ENCODE measurements around the gene SOCS3. TPM values are rescaled to one million over a fixed set of nuclear protein-coding genes. Genes with fewer than 3 reads are reported as not detected.

Gene SOCS3
- total RNA-seq, 6 donors from 2014 or later = 67.1 to 173 (median 114) TPM

- no peaks in the 10 kb centered on the region for H3K36me3 ChIP-seq
- DNase-seq (peak; percentile 61 to 87), ATAC-seq (ENCODE audit: low FRiP score in 2 of 2) (peak; percentile 79 to 90)
- no peaks in the 10 kb centered on the region for H3K27me3 ChIP-seq
- WGBS, 2 donors = 17 to 28% methylated on average over 13 to 18 of the region's 18 CpGs
- H3K9me3 ChIP-seq = no peaks in the 10 kb centered on the region
- H3K4me1 ChIP-seq = peaks cover 21 to 42% (median 38%) of the 10 kb centered on the region in 4 donors
- H3K27ac ChIP-seq = peak overlapping the region; percentile 77 to 93 (median 86)
- peak overlapping the region in 2 of 4 donors; percentile 5 to 19 for H3K4me3 ChIP-seq
- TF ChIP-seq EP300 (IDR thresholded peaks at IDR 0.05) (peak in 3 of 4 donors; percentile 50 to 67 (median 62)), POLR2AphosphoS5 (IDR thresholded peaks at IDR 0.05) (peak; percentile 74 to 82), POLR2A (IDR thresholded peaks at IDR 0.05) (peak in 1 of 4 donors; percentile 61), CTCF (IDR thresholded peaks at IDR 0.05) (no peak)
Measured at GRCh38 chr17:78324391-78325075, 35.3 kb downstream of the SOCS3 start.

GRCh38 chr17:78323826-78324390, 36.0 kb downstream of the SOCS3 start:
- no peaks in the 10 kb centered on the region for H3K27me3 ChIP-seq
- no peak for ATAC-seq (ENCODE audit: low FRiP score in 2 of 2)
- peak overlapping the region; percentile 77 to 93 (median 86) for H3K27ac ChIP-seq
- no peaks in the 10 kb centered on the region for H3K9me3 ChIP-seq
- H3K36me3 ChIP-seq = no peaks in the 10 kb centered on the region
- no peak for DNase-seq
- TF ChIP-seq POLR2AphosphoS5 (IDR thresholded peaks at IDR 0.05) = no peak
- no peak for TF ChIP-seq POLR2A (IDR thresholded peaks at IDR 0.05)
- no peak for TF ChIP-seq EP300 (IDR thresholded peaks at IDR 0.05)
- no peak for TF ChIP-seq CTCF (IDR thresholded peaks at IDR 0.05)
- peak overlapping the region in 1 of 4 donors; percentile 5 for H3K4me3 ChIP-seq
- WGBS, 2 donors = 43 to 46% methylated on average over 4 to 7 of the region's 7 CpGs
- H3K4me1 ChIP-seq = peaks cover 17 to 39% (median 36%) of the 10 kb centered on the region in 4 donors

GRCh38 chr17:78322858-78323455, 36.9 kb downstream of the SOCS3 start:
- ATAC-seq (ENCODE audit: low FRiP score in 2 of 2) = peak; percentile 13 to 73
- H3K9me3 ChIP-seq = no peaks in the 10 kb centered on the region
- WGBS, 2 donors = 72 to 75% methylated on average over 10 to 16 of the region's 16 CpGs
- no peak overlapping the region for H3K4me3 ChIP-seq
- H3K36me3 ChIP-seq = no peaks in the 10 kb centered on the region
- no peaks in the 10 kb centered on the region for H3K27me3 ChIP-seq
- peaks cover 21 to 43% (median 41%) of the 10 kb centered on the region in 4 donors for H3K4me1 ChIP-seq
- H3K27ac ChIP-seq = peak overlapping the region; percentile 65 to 93 (median 86)
- DNase-seq = peak in 1 of 2 donors; percentile 50
- TF ChIP-seq EP300 (IDR thresholded peaks at IDR 0.05) (peak in 2 of 4 donors; percentile 22 to 38), POLR2A (IDR thresholded peaks at IDR 0.05) (no peak), POLR2AphosphoS5 (IDR thresholded peaks at IDR 0.05) (peak; percentile 20 to 62), CTCF (IDR thresholded peaks at IDR 0.05) (no peak)

- no peak for TF ChIP-seq POLR2AphosphoS5 (IDR thresholded peaks at IDR 0.05)
- no peak for TF ChIP-seq CTCF (IDR thresholded peaks at IDR 0.05)
- no peak for TF ChIP-seq EP300 (IDR thresholded peaks at IDR 0.05)
- TF ChIP-seq POLR2A (IDR thresholded peaks at IDR 0.05) = no peak
- DNase-seq = peak in 1 of 2 donors; percentile 31
- H3K27me3 ChIP-seq = no peaks in the 10 kb centered on the region
- H3K27ac ChIP-seq = peak overlapping the region; percentile 65 to 93 (median 86)
- 73 to 98% methylated on average over 4 to 6 of the region's 9 CpGs for WGBS, 2 donors
- peaks cover 27 to 49% (median 47%) of the 10 kb centered on the region in 4 donors for H3K4me1 ChIP-seq
- no peak overlapping the region for H3K4me3 ChIP-seq
- ATAC-seq (ENCODE audit: low FRiP score in 2 of 2) = no peak
- H3K36me3 ChIP-seq = no peaks in the 10 kb centered on the region
- H3K9me3 ChIP-seq = no peaks in the 10 kb centered on the region
Measured at GRCh38 chr17:78322327-78322857, 37.5 kb downstream of the SOCS3 start.
